ENCODE measurements around the gene ATP5PO.

DNA sequence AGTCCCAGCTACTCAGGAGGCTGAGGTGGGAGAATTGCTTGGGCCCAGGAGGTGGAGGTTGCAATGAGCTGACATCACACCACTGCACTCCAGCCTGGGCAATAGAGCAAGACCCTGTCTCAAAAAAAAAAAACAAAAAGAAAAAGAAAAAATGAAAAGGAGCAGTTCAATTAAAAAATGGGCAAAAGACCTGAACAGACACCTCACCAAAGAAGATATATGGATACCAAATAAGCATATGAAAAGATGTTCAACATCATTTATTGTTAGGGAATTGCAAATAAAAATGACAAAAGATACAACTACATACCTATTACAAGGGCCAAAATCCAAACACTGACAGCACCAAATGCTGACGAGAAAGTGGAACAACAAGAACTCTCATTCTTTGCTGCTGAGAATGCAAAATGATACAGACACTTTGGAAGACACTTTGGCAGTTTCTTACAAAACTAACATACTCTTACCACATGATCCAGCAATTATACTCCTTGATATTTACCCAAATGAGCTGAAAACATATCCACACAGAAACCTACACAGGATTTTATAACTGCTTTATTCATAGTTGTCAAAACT lies 28.7 kb upstream of the ATP5PO start:
- TF ChIP-seq EZH2 (IDR thresholded peaks at IDR 0.05; ENCODE audit: borderline replicate concordance, low read depth, low read length, poor library complexity, severe bottlenecking), result no peak
- TF ChIP-seq, protein P1, sequence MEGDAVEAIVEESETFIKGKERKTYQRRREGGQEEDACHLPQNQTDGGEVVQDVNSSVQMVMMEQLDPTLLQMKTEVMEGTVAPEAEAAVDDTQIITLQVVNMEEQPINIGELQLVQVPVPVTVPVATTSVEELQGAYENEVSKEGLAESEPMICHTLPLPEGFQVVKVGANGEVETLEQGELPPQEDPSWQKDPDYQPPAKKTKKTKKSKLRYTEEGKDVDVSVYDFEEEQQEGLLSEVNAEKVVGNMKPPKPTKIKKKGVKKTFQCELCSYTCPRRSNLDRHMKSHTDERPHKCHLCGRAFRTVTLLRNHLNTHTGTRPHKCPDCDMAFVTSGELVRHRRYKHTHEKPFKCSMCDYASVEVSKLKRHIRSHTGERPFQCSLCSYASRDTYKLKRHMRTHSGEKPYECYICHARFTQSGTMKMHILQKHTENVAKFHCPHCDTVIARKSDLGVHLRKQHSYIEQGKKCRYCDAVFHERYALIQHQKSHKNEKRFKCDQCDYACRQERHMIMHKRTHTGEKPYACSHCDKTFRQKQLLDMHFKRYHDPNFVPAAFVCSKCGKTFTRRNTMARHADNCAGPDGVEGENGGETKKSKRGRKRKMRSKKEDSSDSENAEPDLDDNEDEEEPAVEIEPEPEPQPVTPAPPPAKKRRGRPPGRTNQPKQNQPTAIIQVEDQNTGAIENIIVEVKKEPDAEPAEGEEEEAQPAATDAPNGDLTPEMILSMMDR (conservative IDR thresholded peaks at IDR 0.05; ENCODE audit: low read depth, low read length), result no peak

Data from A673 (cell line).